GM21717 (cell line): ENCODE measurements around the gene PLSCR2.
"Not testable (repeated sequence)": the region's sequence is repeated elsewhere in the genome, so short reads cannot be mapped to it uniquely, and the experiment has no call there.

ENCODE experiments used
- ATAC-seq: cut with Tn5 transposase; IDR thresholded peaks from one replicate; pipeline ENCODE4 v1.9.1; 2021; ENCODE audit warnings: mild to moderate bottlenecking, moderate library complexity; ENCODE audit not compliant: unreplicated experiment

PLSCR2 gene

DNA sequence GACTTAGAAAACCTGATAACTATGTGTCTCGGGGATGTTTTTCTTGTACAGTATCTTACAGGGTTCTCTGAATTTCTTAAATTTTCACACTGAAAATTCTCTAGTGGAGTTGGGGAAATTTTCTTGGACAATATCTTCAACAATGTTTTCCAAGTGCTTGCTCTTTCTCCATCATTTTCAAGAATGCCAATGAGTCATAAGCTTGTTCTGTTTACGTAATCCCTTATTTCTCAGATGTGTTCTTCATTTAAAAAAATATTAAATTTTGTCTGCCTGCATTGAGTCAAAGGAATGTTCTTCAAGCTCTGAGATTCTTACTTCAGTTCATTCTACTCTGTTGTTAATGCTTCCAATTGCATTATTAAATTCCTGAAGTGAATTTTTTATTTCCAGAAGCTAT, 21.9 kb upstream of the PLSCR2 start:
- no peak for ATAC-seq

DNA sequence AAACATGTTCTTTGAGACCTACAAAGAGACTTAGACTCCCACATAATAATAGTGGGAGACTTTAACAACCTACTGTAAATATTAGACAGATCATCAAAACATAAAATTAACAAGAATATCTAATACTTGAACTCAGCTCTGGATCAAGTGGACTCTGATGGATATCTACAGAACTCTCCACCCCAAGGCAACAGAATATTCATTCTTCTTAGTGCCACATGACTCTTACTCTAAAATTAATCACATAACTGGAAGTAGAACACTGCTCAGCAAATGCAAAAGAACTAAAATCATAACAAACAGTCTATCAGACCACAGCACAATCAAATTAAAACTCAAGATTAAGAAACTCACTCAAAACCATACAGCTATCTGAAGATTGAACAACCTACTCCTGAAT, 15.9 kb upstream of the PLSCR2 start:
- no peak for ATAC-seq

DNA sequence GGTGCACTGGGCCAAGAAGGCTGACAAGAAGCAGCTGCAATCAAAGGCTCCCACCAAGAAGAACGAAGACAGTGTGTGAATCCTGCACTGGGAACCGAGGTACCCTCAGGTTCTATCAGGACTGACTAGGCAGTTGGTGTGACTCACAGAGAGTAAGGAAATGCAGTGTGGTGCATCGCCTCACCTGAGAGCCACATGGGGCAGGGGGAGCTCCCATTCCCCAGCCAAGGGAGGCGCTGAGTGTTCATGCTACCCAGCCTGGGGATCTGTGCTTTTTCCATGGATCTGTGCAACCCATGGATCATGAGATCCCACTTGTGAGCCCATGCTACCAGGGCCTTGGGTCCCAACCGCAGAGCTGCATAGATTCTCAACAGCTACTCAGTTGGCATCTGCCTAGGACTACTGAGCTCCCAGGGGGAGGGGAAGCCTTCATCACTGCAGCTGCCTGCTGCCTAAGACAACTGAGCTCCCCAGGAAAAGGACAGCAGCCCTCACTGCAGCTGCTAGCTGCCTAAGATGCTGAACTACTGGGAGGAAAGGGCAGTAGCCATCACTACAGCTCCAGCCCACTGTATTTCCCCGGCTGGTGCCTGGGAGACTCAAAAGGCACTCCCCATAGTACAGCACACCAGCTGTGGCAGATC, 6.9 kb upstream of the PLSCR2 start:
- ATAC-seq, result no peak

DNA sequence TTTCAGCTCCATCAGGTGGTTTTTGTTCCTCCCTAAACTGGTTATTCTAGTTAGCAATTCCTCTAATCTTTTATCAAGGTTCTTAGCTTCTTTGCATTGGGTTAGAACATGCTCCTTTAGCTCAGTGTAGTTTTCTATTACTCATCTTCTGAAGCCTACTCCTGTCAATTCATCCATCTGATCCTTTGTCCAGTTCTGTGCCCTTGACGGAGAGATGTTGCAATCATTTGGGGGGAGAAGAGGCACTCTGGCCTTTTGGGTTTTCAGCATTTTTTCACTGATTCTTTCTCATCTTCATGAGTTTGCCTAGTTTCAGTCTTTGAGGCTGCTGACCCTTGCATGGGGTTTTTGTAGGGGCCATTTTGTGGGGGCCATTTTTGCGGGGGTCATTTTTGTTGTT, 5.6 kb upstream of the PLSCR2 start:
- ATAC-seq, result not testable (repeated sequence)

DNA sequence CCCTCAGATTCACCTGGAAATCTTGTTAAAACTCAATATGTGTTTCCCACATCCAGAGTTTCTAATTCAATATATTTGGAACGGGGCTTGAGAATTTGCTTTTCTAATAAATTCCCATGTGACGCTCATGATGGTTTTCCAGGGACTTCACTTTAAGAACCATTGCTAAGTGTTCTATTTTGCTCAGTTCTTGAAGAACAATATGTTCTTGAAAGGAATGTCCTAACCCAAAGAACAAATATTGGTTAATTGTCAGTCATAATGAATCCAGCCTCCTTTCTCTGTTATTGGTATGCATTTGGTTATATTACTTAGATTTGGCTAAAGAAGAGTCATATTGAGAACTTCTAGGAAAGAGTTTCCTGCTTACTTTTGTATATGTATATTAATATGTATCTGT, 4.4 kb upstream of the PLSCR2 start:
- no peak for ATAC-seq

GRCh38 chr3:146472611-146473010, 3.2 kb upstream of the PLSCR2 start:
- ATAC-seq, result no peak

- no peak for ATAC-seq
These were observed 1.7 kb upstream of the PLSCR2 start for GRCh38 chr3:146471012-146471411.

DNA sequence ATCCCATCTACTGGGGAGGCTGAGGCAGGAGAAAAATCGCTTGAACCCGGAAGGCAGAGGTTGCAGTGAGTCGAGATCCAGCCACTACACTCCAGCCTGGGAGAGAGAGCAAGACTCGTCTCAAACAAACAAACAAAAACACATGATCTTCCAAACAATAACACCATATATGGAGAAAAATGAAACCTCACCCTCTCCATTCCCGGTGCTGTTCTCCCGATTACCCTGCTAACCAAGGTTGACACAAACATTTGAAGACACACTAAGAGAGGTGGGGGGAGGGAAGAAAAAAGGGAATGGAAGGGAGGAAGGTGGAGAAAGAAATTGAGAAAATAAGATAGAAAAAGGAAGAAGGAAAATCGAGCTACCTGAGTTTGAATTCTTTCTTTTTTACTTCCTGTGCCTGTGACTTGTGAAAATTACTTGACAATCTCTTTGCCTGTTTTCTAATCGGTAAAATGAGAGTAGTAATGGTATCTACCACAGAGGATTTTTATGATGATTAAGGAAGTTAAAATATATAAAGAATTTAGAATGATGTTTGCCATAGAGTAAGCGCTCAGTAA, 1.1 kb upstream of the PLSCR2 start:
- ATAC-seq, result no peak

DNA sequence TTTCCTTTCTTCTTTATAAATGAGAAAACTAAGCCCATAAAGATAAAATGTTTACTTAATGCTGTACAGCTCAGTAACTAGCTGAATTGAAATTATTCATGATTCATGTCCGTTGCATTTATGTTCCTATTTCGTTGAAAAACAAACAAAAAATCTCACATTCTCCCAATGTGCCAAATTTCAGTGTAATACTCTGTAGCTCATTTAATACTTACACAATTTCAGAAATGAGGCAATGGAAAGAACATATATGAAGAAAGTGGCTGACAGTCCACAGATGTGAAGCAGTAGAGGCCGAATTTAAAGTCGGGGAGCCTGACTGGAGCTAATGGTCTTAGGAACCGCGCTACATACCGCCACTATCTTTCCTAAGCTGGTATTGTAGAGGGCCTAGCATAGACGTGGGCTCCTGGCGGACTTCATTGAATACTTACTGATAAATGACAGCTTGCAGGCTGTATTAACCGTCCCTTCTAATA, 651 bp downstream of the PLSCR2 start:
- ATAC-seq, result no peak

DNA sequence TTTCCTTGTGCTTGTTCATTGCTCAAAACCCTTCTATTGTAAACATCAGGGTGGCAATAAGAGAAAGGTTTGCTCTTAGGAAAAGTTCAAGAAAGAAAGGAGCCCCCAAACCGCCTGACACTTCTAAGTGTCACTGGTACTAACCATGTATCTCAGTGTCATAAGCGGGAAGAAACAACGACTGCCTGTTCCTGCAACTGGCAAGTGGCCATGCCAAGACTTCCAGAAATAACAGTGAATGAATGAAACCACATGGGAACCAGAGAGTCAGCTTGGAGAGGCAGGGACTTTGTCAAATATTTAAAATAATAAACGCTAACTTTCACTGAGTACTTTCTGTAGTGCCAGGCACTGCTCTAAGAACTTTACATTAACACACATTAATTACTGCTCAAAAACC, 1.1 kb downstream of the PLSCR2 start:
- ATAC-seq, result no peak

- no peak for ATAC-seq
These were observed 2.8 kb downstream of the PLSCR2 start for GRCh38 chr3:146466604-146467003.

GRCh38 chr3:146465693-146466465, 3.5 kb downstream of the PLSCR2 start:
- no peak for ATAC-seq

GRCh38 chr3:146464783-146465182, 4.6 kb downstream of the PLSCR2 start:
- ATAC-seq, result no peak

- ATAC-seq, result no peak
These were observed 5.3 kb downstream of the PLSCR2 start for GRCh38 chr3:146464005-146464595.

GRCh38 chr3:146454796-146455195, 14.6 kb downstream of the PLSCR2 start:
- no peak for ATAC-seq

GRCh38 chr3:146449613-146450012, 19.7 kb downstream of the PLSCR2 start:
- ATAC-seq, result no peak

DNA sequence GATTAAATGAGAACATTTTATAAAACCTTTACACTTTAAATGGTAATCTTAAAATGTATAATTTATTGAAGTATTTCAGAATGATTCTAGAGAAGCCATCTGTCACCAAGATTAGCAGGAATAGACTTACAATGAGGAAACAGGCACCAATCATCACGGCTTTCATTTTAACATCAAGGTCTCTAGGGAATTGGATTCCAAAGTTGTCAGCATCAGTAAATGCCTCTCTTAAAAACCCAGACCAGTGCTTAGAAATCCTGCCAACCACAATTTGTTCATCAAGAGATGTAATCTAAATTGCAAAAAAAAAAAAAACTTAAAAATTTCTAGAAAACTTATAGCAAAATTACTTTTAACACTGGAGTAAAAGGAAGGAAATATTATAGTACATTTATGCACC, 20.3 kb downstream of the PLSCR2 start:
- no peak for ATAC-seq

DNA sequence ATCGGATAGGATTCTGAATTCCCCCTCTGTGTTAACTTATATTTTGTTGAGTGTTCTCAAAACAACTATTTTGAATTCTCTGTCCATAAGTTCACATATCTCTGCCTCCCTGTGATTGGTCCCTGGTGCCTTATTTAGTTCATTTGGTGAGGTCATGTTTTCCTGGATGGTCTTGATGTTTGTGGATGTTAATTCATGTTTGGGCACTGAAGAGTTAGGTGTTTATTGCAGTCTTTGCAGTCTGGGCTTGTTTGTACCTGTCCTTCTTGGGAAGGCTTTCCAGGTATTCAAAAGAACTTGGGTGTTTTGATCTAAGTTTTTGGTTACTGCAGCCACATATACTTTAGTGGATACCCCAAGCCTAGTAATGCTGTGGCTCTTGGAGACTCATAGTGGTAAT, 23.3 kb downstream of the PLSCR2 start:
- no peak for ATAC-seq

DNA sequence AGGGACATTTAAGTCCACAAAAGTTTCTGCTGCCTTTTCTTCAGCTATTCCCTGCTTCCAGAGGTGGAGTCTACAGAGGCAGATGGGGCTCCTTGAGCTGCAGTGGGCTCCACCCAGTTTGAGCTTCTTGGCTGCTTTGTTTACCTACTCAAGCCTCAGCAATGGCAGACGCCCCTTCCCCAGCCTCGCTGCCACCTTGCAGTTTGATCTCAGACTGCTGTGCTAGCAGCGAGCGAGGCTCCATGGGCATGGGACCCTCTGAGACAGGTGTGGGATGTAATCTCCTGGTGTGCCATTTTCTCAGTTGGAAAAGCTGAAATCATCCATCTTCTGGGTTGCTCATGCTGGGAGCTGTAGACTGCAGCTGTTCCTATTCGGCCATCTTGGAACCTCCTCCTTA, 29.1 kb downstream of the PLSCR2 start:
- not testable (repeated sequence) for ATAC-seq

DNA sequence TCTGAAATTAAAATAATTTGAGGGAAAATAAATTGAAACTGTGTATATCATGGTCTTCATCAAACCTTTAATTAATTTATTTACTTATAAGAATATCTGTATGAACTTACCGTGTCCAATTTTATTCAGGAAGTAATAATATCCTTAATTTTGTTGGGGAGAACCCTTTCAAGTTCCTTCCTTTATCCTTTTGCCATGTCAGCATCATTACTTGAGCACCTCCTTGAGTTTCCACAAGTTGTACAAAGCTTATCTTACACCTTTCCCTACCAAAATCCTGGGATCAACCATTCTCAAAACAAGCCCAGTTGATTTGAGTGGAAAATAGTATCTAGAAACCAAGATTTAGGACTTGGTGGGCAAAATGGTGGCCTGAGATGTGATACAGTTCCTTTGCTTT, 37.3 kb downstream of the PLSCR2 start:
- no peak for ATAC-seq

DNA sequence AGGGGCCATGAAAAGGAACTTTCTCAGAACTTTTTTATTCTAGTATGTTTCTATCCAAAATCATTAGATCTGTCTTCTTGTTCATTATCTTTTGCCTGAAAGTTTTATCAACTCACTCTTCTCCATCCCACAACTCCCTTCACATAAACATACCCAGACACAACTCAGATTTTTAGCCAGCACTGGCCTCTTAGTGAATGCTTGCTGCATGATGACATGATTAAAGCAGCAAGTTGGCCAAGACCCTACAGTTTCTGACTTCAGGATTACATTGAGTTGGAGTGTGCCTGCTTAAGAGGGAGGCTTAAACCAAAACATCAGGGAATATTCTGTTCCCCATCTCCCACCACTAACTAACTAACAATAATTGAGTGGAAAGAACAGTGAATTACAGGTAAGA, 38.1 kb downstream of the PLSCR2 start:
- ATAC-seq, result no peak

DNA sequence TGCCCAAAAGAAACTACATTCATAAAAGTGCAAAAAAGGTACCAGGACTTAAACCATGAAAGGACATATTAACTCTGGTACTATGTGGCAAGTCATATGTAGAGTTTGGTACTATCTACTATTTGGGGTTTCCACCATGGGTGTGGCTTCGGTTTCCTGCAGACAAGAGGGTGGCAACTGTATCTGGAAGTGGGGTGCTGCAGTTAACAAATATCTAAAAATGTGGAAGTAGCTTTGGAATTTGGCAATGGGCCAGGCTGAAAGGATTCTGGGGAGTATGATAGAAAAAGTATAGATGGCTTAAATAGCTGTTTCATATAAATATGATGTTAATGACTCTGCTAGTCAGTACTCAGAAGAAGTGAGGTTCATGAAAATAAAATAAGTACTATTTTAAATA, 44.0 kb downstream of the PLSCR2 start:
- no peak for ATAC-seq
